Upper lobe of left lung (tissue), 4 donors: Measurements from ENCODE around the gene PAX9.

Experiments
- CTCF ChIP-seq, 6 experiments: fragments of 450-650 bp in 4 of 6; fragments of 200-600 bp in 2 of 6; sonication (generic) in 2 of 6; IDR thresholded peaks; one replicate each; pipeline ENCODE4 v1.5.1; 2016 to 2019; ENCODE audit warnings: antibody characterized with exemption in 6 of 6
- POLR2A ChIP-seq, 4 donors: fragments of 450-650 bp; IDR thresholded peaks; one replicate each; pipeline ENCODE4 v1.5.1; 2016 to 2017; ENCODE audit warnings: antibody characterized with exemption in 4 of 4, mild to moderate bottlenecking in 2 of 4

GRCh38 chr14:36684946-36685345, 23.3 kb downstream of the PAX9 start:
- TF ChIP-seq POLR2A (IDR thresholded peaks at IDR 0.05) = no peak
- TF ChIP-seq CTCF (IDR thresholded peaks at IDR 0.05) = no peak
